Measurements from ENCODE around the gene SERTM2. TPM values are rescaled to one million over a fixed set of nuclear protein-coding genes. Genes with fewer than 3 reads are reported as not detected.

Gene SERTM2
- total RNA-seq, 1 donor from 2014 or later: not detected

DNA sequence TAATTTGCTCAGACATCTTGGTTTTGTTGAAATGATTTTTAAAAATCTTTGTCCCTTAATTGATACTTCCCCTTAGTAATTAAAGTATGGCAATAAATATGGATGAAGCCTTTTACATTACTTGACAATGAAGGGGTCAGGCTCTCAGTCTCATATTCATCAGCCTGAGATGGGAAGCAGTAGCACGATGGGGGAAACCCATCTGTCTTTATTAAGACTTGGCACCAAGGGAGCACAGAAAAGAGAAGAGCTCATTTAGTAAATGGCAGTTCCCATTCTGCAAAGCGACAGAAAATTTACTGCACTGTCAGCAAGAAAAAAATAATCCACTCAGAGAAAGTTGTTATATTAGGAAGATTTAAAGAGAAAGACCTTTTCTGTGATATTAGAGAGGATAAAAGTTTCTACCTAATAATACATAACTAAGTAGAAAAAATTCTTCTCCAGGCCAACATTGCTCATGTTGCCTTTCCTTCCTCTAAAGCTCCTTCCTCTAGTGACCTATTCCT, 7.9 kb upstream of the SERTM2 start:
- no peaks in the 10 kb centered on the region for H3K27me3 Mint-ChIP-seq (ENCODE audit: low read depth)
- no peak overlapping the region for H3K4me3 Mint-ChIP-seq
- no peaks in the 10 kb centered on the region for H3K36me3 Mint-ChIP-seq (ENCODE audit: low read depth)
- TF ChIP-seq, protein P1, sequence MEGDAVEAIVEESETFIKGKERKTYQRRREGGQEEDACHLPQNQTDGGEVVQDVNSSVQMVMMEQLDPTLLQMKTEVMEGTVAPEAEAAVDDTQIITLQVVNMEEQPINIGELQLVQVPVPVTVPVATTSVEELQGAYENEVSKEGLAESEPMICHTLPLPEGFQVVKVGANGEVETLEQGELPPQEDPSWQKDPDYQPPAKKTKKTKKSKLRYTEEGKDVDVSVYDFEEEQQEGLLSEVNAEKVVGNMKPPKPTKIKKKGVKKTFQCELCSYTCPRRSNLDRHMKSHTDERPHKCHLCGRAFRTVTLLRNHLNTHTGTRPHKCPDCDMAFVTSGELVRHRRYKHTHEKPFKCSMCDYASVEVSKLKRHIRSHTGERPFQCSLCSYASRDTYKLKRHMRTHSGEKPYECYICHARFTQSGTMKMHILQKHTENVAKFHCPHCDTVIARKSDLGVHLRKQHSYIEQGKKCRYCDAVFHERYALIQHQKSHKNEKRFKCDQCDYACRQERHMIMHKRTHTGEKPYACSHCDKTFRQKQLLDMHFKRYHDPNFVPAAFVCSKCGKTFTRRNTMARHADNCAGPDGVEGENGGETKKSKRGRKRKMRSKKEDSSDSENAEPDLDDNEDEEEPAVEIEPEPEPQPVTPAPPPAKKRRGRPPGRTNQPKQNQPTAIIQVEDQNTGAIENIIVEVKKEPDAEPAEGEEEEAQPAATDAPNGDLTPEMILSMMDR (conservative IDR thresholded peaks at IDR 0.05): no peak
- no peaks in the 10 kb centered on the region for H3K4me1 Mint-ChIP-seq
- DNase-seq (ENCODE audit: low read depth, low spot score): no peak
- H3K9me3 Mint-ChIP-seq: no peaks in the 10 kb centered on the region
- H3K27ac Mint-ChIP-seq (ENCODE audit: unreplicated experiment): no peak overlapping the region

DNA sequence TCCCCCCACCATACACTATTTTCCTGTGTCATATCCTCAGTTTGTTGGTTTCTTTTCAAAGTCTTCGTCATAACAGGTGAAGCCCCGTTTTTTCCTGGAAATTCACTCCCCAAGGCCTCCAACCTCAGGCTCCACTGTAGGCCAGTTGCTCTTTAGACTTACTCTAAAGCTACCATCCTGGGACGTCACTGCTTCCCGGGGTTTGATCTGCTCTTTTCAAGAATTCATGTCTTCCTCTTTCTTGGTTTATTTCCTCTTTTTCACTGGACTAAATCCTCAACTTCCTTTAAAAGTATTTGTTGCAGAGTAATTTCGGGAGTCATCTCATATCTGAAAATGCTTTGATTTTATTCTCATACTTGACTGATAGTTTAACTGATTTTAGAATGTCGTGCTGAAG, 6.5 kb upstream of the SERTM2 start:
- H3K4me1 Mint-ChIP-seq: no peaks in the 10 kb centered on the region
- no peaks in the 10 kb centered on the region for H3K9me3 Mint-ChIP-seq
- H3K27me3 Mint-ChIP-seq (ENCODE audit: low read depth): no peaks in the 10 kb centered on the region
- H3K4me3 Mint-ChIP-seq: no peak overlapping the region
- DNase-seq (ENCODE audit: low read depth, low spot score): no peak
- H3K27ac Mint-ChIP-seq (ENCODE audit: unreplicated experiment): no peak overlapping the region
- TF ChIP-seq, protein P1 (conservative IDR thresholded peaks at IDR 0.05): no peak
- H3K36me3 Mint-ChIP-seq (ENCODE audit: low read depth): no peaks in the 10 kb centered on the region

DNA sequence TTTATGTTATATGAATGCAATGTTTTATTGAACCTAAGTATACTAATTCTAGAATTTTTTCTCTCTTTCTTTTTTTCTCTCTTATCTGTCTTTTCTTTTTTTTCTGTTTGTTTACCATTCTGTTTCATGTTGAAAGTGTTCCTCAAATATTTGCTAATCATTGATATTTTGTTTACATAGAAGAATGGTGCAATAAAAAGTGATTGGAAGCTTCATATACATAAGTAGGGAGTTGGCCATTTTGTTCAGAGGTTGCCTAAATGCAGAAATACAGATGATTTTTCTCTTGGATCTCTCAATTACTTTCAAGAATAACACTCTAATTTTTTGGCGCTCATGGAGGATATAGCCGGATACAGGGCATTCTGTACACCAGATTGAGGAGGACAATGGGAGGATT, 5.7 kb upstream of the SERTM2 start:
- H3K27me3 Mint-ChIP-seq (ENCODE audit: low read depth): no peaks in the 10 kb centered on the region
- H3K4me3 Mint-ChIP-seq: no peak overlapping the region
- DNase-seq (ENCODE audit: low read depth, low spot score): no peak
- no peaks in the 10 kb centered on the region for H3K9me3 Mint-ChIP-seq
- H3K4me1 Mint-ChIP-seq: no peaks in the 10 kb centered on the region
- H3K36me3 Mint-ChIP-seq (ENCODE audit: low read depth): no peaks in the 10 kb centered on the region
- TF ChIP-seq, protein P1 (conservative IDR thresholded peaks at IDR 0.05): no peak
- H3K27ac Mint-ChIP-seq (ENCODE audit: unreplicated experiment): no peak overlapping the region

DNA sequence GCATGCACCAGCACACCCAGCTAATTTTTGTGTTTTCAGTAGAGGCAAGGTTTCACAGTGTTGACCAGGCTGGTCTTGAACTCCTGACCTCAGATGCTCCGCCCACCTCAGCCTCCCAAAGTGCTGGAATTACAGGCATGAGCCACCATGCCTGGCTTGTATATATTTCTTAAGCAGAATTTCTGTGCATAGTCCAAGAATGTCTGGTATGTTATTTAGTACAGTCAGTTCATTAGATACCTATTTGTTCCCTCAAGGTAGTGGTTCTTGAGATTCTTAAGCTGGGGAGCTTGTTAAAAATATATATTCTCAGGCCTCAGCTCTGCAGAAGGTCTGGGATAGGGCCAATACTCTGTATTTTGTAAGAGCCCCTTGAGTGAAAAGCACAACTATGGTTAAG, 4.6 kb upstream of the SERTM2 start:
- H3K4me1 Mint-ChIP-seq: peaks cover 4% of the 10 kb centered on the region
- DNase-seq (ENCODE audit: low read depth, low spot score): no peak
- H3K4me3 Mint-ChIP-seq: no peak overlapping the region
- peaks cover 2% of the 10 kb centered on the region for H3K27me3 Mint-ChIP-seq (ENCODE audit: low read depth)
- no peaks in the 10 kb centered on the region for H3K9me3 Mint-ChIP-seq
- no peak overlapping the region for H3K27ac Mint-ChIP-seq (ENCODE audit: unreplicated experiment)
- TF ChIP-seq, protein P1 (conservative IDR thresholded peaks at IDR 0.05): no peak
- H3K36me3 Mint-ChIP-seq (ENCODE audit: low read depth): no peaks in the 10 kb centered on the region

DNA sequence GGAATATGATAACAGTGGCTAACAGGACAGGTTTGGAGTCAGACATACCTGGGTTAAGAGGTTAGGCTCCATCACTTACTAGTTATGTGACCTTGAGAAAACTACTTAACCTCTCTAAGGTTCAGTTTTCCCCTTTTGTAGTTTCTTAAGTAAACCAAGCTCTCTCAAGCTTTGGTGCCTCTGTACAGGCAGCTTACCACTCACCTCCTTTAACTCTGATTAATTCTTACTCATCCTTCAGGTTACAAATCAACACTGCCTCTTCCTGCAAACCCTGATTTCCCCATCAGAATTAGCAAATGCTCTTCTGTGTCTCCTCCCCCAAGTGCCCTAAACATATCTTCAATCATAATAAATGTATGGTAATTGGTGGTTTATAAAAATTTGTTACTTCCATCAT, 3.5 kb upstream of the SERTM2 start:
- H3K36me3 Mint-ChIP-seq (ENCODE audit: low read depth): no peaks in the 10 kb centered on the region
- peaks cover 4% of the 10 kb centered on the region for H3K27me3 Mint-ChIP-seq (ENCODE audit: low read depth)
- no peak overlapping the region for H3K4me3 Mint-ChIP-seq
- H3K4me1 Mint-ChIP-seq: peaks cover 7% of the 10 kb centered on the region
- no peak overlapping the region for H3K27ac Mint-ChIP-seq (ENCODE audit: unreplicated experiment)
- H3K9me3 Mint-ChIP-seq: no peaks in the 10 kb centered on the region
- TF ChIP-seq, protein P1 (conservative IDR thresholded peaks at IDR 0.05): no peak
- no peak for DNase-seq (ENCODE audit: low read depth, low spot score)

DNA sequence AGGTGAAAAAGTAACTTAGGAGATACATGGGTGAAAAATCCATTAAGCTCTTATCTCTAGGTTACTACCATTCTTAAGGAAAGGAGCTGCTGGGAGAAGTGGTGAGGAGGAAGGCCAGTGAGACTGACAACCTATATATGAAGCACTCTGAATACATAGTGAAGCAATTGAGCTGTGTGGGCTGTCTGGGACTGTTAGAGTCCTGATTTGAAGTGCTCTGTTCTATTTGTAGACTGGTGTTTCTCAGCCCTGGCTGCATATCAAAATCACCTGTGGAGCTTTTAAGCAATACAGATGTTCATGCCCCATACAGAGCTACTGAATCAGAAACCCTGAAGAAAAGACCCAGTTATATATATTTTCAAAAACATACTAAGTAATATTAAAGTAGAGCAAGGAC, 3.9 kb downstream of the SERTM2 start:
- Mint-ChIP-seq H3K27me3 (ENCODE audit: low read depth) (peaks cover 4% of the 10 kb centered on the region), H3K4me3 (no peak overlapping the region), H3K27ac (ENCODE audit: unreplicated experiment) (no peak overlapping the region), H3K36me3 (ENCODE audit: low read depth) (no peaks in the 10 kb centered on the region), H3K4me1 (peaks cover 30% of the 10 kb centered on the region), H3K9me3 (no peaks in the 10 kb centered on the region)
- TF ChIP-seq, protein P1 (conservative IDR thresholded peaks at IDR 0.05): no peak
- DNase-seq (ENCODE audit: low read depth, low spot score): no peak
